ENCODE data around the gene ATXN2. TPM values are rescaled to one million over a fixed set of nuclear protein-coding genes. Genes with fewer than 3 reads are reported as not detected.
"Not testable (repeated sequence)": the region's sequence is repeated elsewhere in the genome, so short reads cannot be mapped to it uniquely, and the experiment has no call there.

Gene ATXN2
- total RNA-seq, 1 donor from 2014 or later = 49.1 TPM

- DNase-seq = no peak
Observed at GRCh38 chr12:111503116-111503515, 96.0 kb downstream of the ATXN2 start.

GRCh38 chr12:111494676-111495075 is 104.4 kb downstream of the ATXN2 start:
- DNase-seq = no peak

GRCh38 chr12:111492979-111493378 is 106.1 kb downstream of the ATXN2 start:
- not testable (repeated sequence) for DNase-seq

DNA sequence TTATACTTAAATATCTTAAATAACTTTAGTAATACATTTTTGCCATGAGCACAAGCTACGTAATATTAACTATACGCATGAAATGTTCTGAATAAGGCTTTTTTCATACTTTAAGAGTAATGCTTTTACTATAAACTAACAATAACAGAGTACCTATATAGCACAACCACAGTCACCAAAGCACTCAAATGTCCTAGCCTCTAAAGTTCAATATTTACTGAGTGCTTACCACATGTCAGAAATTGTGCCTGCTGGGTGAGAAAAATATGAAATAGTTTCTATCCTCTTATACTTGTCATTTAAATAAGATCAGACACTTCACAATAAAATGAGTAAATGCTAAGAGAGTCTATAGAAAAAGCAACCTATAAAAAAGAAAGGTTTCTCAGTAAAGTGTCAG is 110.3 kb downstream of the ATXN2 start:
- DNase-seq = no peak

GRCh38 chr12:111488271-111488670 is 110.8 kb downstream of the ATXN2 start:
- no peak for DNase-seq

DNA sequence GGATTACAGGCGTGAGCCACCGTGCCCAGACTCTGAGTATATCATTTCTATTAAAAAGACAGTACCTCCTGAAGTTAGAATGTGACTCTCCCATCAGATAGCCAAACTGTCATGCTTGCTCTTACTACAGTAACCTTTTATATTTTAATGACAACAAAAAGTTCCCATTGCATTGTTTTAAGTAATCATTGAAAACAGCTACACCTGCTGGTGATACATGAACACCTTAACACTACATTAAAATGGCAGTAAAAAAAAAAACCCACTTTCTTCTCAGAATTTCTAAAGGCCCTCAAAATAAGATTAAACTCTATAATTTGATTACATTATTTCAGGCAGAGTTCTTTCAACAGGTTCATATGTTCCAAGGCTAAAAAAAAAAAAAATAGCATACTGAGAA is 116.7 kb downstream of the ATXN2 start:
- DNase-seq = no peak

DNA sequence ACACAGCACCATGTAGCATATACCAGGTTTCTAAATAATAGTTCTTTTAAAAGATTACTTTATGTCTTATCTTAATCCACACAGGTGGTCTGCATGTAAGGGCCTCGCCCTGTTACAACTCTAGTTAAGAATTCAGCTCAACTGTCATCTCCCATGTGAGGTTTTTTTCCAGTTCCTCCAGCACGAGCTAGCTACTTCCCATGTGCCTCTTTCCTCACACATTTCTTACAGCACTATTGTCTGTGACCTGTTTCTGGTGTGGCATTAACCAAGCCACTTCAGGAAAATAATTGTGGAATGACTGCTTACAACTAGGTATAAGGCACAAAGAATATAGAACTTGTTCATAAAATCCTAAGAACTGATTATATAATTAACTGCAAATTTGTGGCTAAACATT is 127.9 kb downstream of the ATXN2 start:
- DNase-seq = no peak

DNA sequence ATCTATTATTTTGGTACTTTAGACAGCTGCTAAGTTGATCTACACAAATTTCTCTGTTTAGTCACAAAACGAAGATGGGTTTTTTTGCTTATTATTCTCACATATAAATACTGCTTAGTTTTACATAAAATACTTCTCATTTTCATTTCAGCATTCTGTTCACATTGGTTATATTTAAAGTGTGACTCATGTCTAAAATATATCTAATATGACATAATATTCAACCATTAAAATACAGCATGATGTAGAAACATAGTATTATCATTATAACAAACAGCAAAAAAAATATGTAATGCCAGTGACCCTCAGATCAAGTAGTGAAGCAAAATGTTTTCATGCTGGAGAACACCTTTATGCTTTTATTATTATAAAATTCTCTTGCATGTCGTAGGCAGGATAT is 129.7 kb downstream of the ATXN2 start:
- DNase-seq = no peak

GRCh38 chr12:111467857-111468241 is 131.3 kb downstream of the ATXN2 start:
- DNase-seq = peak; percentile 96

DNA sequence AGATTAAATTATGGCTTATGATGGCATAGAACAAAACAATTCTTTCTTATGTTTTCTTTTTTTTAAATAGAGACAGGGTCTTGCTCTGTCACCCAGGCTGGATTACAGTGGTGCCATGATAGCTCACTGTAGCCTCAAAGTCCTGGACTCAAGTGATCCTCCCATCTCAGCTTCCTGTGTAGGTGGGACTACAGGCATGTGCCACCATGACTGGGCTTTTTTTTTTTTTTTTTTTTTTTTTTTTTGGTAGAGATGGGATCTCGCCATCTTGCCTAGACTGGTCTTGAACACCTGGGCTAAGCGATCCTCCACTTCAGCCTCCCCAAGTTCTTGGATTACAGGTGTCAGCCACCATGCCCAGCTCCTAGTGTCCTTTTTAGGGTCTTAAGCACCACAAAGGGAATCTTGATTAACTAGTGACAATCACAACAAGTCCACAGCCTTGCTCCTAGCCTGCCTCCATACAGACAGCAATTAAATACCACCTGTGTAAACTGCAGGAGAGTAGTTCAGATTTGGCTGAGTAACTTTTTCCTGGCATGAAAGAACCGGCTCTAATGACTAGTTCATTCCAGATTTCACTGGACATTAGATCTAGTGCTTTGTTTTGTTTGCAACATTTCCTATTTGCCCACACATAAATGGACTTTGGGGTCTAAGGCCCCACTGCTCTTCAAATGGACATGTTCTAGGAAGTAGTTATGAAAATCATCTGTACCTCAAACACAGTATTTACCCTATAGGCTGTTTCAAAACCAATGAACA is 131.8 kb downstream of the ATXN2 start:
- DNase-seq = no peak

GRCh38 chr12:111462210-111462769 is 136.8 kb downstream of the ATXN2 start:
- peak; percentile 74 for DNase-seq

DNA sequence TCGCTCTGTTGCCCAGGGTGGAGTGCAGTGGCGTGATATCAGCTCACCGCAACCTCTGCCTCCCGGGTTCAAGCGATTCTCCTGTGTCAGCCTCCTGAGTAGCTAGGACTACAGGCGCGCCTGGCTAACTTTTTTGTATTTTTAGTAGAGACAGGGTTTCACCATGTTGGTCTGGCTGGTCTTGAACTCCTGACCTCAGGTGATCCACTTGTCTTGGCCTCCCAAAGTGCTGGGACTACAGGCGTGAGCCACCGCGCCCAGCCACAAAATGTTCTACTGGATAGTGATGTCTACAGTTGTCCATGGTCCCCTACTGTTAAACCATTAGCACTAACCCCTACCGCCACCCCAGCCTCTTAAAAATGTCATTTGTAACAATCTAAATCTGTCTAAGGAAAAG is 139.0 kb downstream of the ATXN2 start:
- DNase-seq = not testable (repeated sequence)

DNA sequence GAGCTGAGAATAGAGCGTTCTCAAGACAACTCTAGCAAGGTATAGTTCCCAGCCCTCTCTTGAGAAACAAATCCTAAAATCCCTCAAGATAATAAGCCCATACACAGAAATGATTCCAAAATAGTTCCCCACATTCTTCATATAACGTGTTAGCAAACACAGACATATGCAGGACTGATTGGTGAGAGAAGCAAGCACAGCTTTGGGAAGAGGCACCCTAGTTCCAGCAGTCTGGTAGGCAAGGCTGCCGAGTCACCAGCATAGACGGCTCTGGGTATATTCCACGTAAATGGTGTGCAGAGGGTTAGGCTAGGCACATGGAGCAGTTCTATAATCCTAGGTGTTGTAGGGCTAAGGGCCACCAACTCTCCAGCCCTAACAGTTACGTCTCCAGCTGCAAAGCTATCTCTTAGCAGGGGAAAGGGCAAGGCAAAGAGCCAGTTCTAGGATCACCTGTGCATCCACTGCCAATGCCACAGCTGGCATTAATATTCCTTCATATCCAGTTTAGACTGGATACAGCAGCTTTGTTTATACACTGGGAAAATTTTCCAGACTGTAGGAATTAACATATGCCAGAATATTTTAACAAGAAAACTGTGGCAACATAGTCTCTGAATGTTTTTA is 140.5 kb downstream of the ATXN2 start:
- no peak for DNase-seq

GRCh38 chr12:111457577-111457976 is 141.5 kb downstream of the ATXN2 start:
- DNase-seq = no peak

DNA sequence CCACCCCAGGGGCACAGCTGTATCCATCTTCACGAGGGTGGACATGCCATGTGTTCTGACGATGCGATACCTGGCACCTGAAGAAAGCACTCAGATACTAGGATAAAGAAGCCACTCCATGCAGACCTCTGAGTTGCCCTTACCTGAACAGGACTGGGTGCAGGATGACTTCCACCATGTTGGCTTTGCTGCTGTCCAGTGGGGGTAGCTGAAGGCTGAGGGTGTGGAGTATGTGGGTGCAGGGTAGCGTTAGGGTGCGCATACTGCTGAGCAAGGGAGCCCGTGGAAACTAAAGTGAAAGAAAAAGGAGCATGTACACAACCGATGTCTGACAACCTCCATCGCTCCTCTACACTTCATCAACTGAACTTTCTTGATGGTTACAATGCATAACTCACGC is 142.0 kb downstream of the ATXN2 start:
- no peak for DNase-seq

- DNase-seq = no peak
Observed at GRCh38 chr12:111455448-111456320, 143.4 kb downstream of the ATXN2 start.

GRCh38 chr12:111454716-111455447 is 144.2 kb downstream of the ATXN2 start:
- DNase-seq = no peak

DNA sequence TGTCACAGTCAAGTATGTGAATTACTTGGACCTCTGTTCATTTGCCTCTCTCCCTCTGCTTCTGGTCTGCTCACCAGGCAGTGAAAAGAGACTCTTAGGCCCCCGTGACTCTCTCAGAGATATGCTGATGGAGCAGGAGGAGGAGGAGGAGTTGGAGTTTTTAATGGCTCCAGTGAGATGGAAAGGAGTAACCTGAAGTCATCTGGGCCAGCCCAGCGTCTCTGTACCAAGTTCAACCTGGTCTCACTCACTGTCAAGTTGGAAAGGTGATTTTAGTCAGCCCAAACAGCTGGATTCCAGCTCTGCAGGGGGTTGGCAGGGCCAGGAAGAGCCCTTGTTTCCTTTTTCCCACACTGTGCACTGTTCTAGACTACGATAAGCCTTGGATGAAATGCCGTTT is 144.8 kb downstream of the ATXN2 start:
- DNase-seq = no peak

DNA sequence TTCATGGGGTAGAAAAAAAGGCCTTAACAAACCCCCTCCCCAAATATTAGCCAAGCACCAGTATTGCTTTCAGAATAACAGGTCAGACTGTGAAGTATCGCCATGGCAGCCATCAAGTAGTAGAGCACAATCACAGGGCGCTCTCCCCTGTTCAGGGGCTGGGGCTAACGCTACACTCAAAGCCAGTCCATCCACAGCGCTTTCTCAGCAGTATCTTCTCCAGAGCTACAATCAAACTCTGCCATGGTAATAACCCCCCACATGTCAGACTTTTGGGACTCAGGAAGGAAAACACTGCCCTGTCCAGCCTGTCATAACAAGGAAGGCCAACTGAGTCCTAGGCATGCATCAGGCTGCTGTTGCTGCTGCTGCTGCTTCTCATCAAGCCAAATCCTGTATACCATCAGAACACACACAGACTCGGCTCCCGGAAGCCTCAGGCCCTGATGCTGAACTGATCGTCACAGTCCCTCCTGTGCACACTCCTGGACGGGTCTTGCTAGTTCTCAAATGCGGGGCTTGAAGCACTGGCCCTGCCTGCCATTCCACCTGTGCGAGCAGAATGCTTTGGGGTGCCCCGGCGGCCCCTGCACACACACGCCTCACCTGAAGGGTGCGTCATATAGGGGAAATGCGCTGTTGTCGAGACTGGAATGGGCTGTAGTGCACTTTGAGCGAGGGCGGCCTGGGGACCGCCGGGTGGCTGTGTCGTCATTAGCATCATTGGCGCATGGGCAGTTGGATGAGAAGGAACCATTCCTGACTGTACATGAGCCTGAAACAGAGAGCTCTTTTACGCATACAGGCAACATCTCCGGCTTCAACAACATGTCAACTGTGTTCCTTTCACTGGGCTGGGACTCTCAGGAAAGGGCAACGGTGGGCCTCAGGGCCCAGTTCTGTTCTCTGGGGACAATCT is 145.8 kb downstream of the ATXN2 start:
- no peak for DNase-seq

GRCh38 chr12:111451649-111452129 is 147.4 kb downstream of the ATXN2 start:
- peak; percentile 46 for DNase-seq

DNA sequence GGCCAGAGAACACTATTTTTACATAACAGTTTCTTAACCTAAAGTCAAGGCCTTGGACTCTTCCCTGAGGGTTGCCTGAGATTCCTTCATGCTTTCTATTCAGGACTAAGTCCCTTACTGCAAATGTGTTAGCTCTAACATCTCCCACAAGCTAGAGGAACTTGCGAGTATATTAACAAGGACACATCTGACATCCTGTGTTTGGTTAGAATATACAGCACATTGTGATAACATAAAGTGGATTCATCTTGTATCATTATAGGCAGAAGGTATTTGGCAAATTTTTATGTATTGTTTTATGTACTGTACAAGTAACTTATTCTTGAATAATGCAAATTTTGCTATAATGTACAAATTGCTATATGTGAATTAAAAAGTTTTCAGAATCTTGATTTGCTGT is 147.9 kb downstream of the ATXN2 start:
- DNase-seq = no peak

Data from skin of body (tissue), 2 donors.